ENCODE data around the gene COL13A1.
A peak's percentile ranks its signal among the peaks of the same experiment; 100 is the strongest.

Gene COL13A1

GRCh38 chr10:69892816-69893215 is 91.1 kb downstream of the COL13A1 start:
- no peak for DNase-seq

GRCh38 chr10:69893271-69893900 is 91.7 kb downstream of the COL13A1 start:
- no peak for DNase-seq

GRCh38 chr10:69894156-69894555 is 92.5 kb downstream of the COL13A1 start:
- no peak for DNase-seq

- DNase-seq = peak; percentile 94
These were observed 94.1 kb downstream of the COL13A1 start for GRCh38 chr10:69895759-69896158.

- no peak for DNase-seq
These were observed 95.0 kb downstream of the COL13A1 start for GRCh38 chr10:69896606-69897231.

- DNase-seq = no peak
These were observed 95.7 kb downstream of the COL13A1 start for GRCh38 chr10:69897432-69897831.

GRCh38 chr10:69897999-69898398 is 96.3 kb downstream of the COL13A1 start:
- no peak for DNase-seq

GRCh38 chr10:69898524-69898923 is 96.8 kb downstream of the COL13A1 start:
- no peak for DNase-seq

- DNase-seq = no peak
These were observed 97.2 kb downstream of the COL13A1 start for GRCh38 chr10:69898941-69899340.

GRCh38 chr10:69899727-69900595 is 98.3 kb downstream of the COL13A1 start:
- DNase-seq = no peak

- no peak for DNase-seq
These were observed 99.3 kb downstream of the COL13A1 start for GRCh38 chr10:69901022-69901421.

GRCh38 chr10:69901628-69902505 is 100.2 kb downstream of the COL13A1 start:
- DNase-seq = peak; percentile 52

GRCh38 chr10:69902835-69903535 is 101.3 kb downstream of the COL13A1 start:
- DNase-seq = no peak

GRCh38 chr10:69904533-69904932 is 102.8 kb downstream of the COL13A1 start:
- DNase-seq = no peak

GRCh38 chr10:69906425-69906824 is 104.7 kb downstream of the COL13A1 start:
- no peak for DNase-seq

- no peak for DNase-seq
These were observed 105.8 kb downstream of the COL13A1 start for GRCh38 chr10:69907517-69907916.

- no peak for DNase-seq
These were observed 106.4 kb downstream of the COL13A1 start for GRCh38 chr10:69908124-69908523.

- peak; percentile 19 for DNase-seq
These were observed 108.9 kb downstream of the COL13A1 start for GRCh38 chr10:69910561-69910960.

GRCh38 chr10:69911613-69912528 is 110.2 kb downstream of the COL13A1 start:
- no peak for DNase-seq

- DNase-seq = no peak
These were observed 110.9 kb downstream of the COL13A1 start for GRCh38 chr10:69912589-69912988.

All from fibroblast of upper back skin (primary cell).